Calu3 (cell line): Measurements from ENCODE around the gene SH3BP5L. TPM values are rescaled to one million over a fixed set of nuclear protein-coding genes. Genes with fewer than 3 reads are reported as not detected.

Experiments
- BruUV-seq: library from RNA; stranded (reverse); fragments of 400-500 nt; replicated peaks from 2 replicates; lab custom pipeline; 2021; lab: Mats Ljungman, UMichigan
- CTCF ChIA-PET: fragments of 300-600 bp; sonication (Branson Sonifier 250); formaldehyde crosslinking; loops from one replicate; lab custom pipeline; 2022; ENCODE audit warnings: antibody characterized with exemption; lab: Charles Lee
- DNase-seq: peaks from one replicate; pipeline ENCODE4 v3.0.0; 2022
- H3K27ac Mint-ChIP-seq: one replicate; pipeline ENCODE4 v1.8.0; 2022; ENCODE audit warnings: mixed read lengths; ENCODE audit not compliant: unreplicated experiment
- H3K27me3 Mint-ChIP-seq: one replicate; pipeline ENCODE4 v1.8.0; 2022; ENCODE audit warnings: mixed read lengths; ENCODE audit not compliant: unreplicated experiment
- H3K36me3 Mint-ChIP-seq: one replicate; pipeline ENCODE4 v1.8.0; 2022; ENCODE audit warnings: mild to moderate bottlenecking, moderate library complexity, mixed read lengths; ENCODE audit not compliant: insufficient read depth, unreplicated experiment
- H3K4me1 Mint-ChIP-seq: one replicate; pipeline ENCODE4 v1.8.0; 2022; ENCODE audit warnings: mild to moderate bottlenecking, low read depth, mixed read lengths; ENCODE audit not compliant: unreplicated experiment
- H3K4me3 Mint-ChIP-seq: one replicate; pipeline ENCODE4 v1.8.0; 2022; ENCODE audit warnings: mild to moderate bottlenecking, low read depth, moderate library complexity, mixed read lengths; ENCODE audit not compliant: unreplicated experiment
- H3K9me3 Mint-ChIP-seq: one replicate; pipeline ENCODE4 v1.8.0; 2022; ENCODE audit warnings: low read depth, mixed read lengths; ENCODE audit not compliant: unreplicated experiment
- intact Hi-C: fragments of 100-400 bp; cut with micrococcal nuclease; formaldehyde crosslinking; loops from one replicate; pipeline ENCODE4 v1.10.0; 2022; ENCODE audit not compliant: unreplicated experiment
- total RNA-seq: library from RNA; stranded (reverse); gene quantifications from 2 replicates; pipeline ENCODE4 v1.2.3, GENCODE V29; 2022
- TF ChIP-seq, protein P1 (sequence below): fragments of 200-600 bp; IDR thresholded peaks from one replicate; pipeline ENCODE4 v1.8.0; 2022; ENCODE audit warnings: antibody characterized with exemption; ENCODE audit not compliant: unreplicated experiment

Gene SH3BP5L
- total RNA-seq, 1 experiment from 2014 or later, result 27.1 TPM

DNA sequence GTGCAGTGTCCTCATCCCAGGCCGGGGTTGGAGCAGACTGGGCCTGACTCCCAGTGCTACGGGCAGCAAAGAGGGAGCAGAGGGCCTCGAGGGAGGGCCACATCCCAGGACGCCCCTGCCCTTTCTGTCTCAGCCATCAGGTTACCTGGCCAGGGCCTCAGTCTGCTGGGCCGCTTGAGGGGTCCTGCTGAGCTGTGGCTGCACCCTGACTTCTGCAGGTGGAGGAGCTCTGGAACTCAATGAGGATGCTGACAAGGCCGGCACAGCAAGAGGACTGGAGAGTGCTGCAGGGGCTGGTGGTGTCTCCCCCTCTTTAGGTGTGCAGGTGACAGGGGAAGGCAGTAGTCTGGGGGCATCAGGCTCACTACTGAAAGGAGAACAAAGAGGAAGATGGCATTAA lies 29.9 kb upstream of the SH3BP5L start:
- CTCF ChIA-PET, result no interaction called here
- no TSS peak for BruUV-seq

DNA sequence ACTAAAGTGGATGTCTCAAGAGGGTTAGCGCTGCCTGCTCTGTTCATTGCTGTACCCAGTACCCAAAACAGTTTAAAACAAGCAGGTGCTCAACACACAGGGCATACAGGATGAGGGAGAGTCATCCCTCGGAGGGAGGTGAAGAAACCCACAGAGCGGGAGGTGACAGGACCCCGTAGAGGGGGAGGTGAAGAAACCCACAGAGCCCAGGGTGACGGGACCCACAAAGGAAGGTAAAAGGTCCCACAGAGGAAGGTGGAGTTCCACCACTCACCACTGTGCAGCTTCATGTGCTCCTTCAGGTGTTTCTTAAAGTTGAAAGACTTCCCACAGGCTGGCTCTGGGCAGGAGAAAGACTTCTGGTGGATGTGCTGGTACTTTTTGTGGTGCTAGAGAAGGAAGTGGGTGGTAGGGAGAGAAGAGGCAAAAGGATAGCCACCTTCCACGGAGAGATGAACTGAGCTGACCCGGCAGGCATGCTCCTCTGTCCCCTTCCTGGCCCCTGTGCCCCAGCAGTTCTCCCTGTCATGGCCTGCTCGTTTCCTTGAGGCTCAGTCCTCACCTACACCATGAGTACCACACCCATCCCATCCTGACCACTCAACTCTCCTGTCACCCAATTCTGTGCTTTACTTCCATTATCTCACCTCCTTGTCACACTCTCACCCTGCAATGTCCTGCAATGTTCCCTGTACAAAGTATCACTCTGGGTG lies 28.1 kb upstream of the SH3BP5L start:
- BruUV-seq, result no TSS peak
- Mint-ChIP-seq H3K4me1 (no peaks in the 10 kb centered on the region), H3K4me3 (no peak overlapping the region), H3K36me3 (peaks cover 33% of the 10 kb centered on the region), H3K9me3 (no peaks in the 10 kb centered on the region), H3K27me3 (no peaks in the 10 kb centered on the region), H3K27ac (peak overlapping the region; percentile 14)
- TF ChIP-seq, protein P1, sequence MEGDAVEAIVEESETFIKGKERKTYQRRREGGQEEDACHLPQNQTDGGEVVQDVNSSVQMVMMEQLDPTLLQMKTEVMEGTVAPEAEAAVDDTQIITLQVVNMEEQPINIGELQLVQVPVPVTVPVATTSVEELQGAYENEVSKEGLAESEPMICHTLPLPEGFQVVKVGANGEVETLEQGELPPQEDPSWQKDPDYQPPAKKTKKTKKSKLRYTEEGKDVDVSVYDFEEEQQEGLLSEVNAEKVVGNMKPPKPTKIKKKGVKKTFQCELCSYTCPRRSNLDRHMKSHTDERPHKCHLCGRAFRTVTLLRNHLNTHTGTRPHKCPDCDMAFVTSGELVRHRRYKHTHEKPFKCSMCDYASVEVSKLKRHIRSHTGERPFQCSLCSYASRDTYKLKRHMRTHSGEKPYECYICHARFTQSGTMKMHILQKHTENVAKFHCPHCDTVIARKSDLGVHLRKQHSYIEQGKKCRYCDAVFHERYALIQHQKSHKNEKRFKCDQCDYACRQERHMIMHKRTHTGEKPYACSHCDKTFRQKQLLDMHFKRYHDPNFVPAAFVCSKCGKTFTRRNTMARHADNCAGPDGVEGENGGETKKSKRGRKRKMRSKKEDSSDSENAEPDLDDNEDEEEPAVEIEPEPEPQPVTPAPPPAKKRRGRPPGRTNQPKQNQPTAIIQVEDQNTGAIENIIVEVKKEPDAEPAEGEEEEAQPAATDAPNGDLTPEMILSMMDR, result no peak
- DNase-seq, result no peak
- CTCF ChIA-PET, result no interaction called here
- intact Hi-C loops, result no loop called here

More for the DNA sequence above, 29.9 kb upstream of the SH3BP5L start:
- Mint-ChIP-seq H3K27me3 (no peaks in the 10 kb centered on the region), H3K36me3 (peaks cover 44% of the 10 kb centered on the region), H3K27ac (no peak overlapping the region), H3K4me1 (peaks cover 12% of the 10 kb centered on the region), H3K9me3 (no peaks in the 10 kb centered on the region), H3K4me3 (no peak overlapping the region)
- TF ChIP-seq, protein P1, result no peak
- no peak for DNase-seq
- intact Hi-C loops, result no loop called here

DNA sequence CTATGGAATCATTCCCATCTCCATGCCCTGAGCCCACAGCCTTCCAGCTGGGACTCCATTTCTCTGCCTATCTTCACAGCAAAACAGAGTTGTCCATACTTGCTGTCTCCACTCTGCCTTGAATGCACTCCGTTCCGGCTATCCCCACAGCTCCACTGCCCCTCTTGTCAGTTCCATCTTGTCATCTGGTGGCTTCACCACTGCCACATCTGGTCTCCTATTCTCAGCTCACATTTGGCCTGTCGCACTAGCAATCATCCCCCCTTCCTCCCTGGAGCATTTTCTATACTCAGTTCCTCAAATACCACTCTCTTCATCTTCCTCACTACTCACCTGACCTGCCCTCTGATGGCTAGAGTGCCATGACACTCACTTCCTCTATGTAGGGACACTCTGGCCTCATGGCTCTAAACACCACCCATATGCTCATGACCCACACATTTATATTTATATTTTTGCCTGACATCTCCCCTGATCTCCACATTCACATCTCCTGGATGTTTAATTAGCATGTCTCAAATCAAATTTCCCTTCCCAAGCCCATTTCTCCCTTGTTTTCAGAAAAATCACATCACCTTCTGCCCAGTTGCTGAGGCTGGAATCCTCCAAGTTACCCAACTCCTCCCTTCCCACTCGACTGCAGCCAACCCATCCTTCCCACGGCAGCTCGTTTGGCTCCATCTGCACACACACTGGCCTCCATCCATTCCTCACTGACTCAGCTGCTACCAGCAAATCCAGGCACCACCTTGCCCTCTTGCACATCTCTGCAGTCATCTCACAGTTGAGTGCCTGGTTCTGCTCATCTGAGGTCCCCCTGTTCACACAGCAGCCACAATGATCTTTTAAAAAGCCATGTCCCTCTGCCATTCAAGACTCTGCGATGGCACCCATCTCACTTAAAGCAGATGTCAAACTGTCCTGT lies 27.0 kb upstream of the SH3BP5L start:
- no peaks in the 10 kb centered on the region for H3K9me3 Mint-ChIP-seq
- TF ChIP-seq, protein P1, result no peak
- no peak overlapping the region for H3K4me3 Mint-ChIP-seq
- no peak overlapping the region for H3K27ac Mint-ChIP-seq
- BruUV-seq, result TSS peak; percentile 4
- peaks cover 32% of the 10 kb centered on the region for H3K36me3 Mint-ChIP-seq
- H3K4me1 Mint-ChIP-seq, result no peaks in the 10 kb centered on the region
- no peak for DNase-seq
- CTCF ChIA-PET, result no interaction called here
- intact Hi-C loops, result no loop called here
- no peaks in the 10 kb centered on the region for H3K27me3 Mint-ChIP-seq

DNA sequence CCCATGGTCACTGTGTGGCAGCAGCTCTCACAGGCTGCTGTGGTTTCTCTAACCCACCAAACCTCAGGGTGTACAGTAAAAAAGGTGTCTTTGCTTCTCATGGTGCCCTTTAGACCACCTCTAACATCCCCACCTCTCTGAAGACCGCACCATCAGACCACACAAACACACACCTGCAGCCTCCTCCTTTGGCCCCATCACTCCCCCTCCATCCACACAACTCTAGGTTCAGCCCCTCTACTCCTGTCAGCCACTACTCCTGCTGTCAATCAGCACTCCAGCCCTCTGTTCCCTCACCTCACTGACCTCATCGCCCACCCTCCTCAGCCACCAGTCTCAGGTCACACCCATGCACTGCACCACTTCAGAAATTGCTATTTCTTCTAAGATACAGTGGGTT lies 25.7 kb upstream of the SH3BP5L start:
- no TSS peak for BruUV-seq
- Mint-ChIP-seq H3K27me3 (no peaks in the 10 kb centered on the region), H3K9me3 (no peaks in the 10 kb centered on the region), H3K4me3 (no peak overlapping the region), H3K27ac (peak overlapping the region; percentile 12), H3K36me3 (peaks cover 27% of the 10 kb centered on the region), H3K4me1 (no peaks in the 10 kb centered on the region)
- TF ChIP-seq, protein P1, result no peak
- no peak for DNase-seq
- CTCF ChIA-PET, result no interaction called here
- intact Hi-C loops, result no loop called here
